ENCODE measurements around the gene HCN3. TPM values are rescaled to one million over a fixed set of nuclear protein-coding genes. Genes with fewer than 3 reads are reported as not detected.
"Not testable (repeated sequence)": the region's sequence is repeated elsewhere in the genome, so short reads cannot be mapped to it uniquely, and the experiment has no call there.

HCN3 gene
- total RNA-seq, 1 experiment from 2014 or later: 1.8 TPM

- no peak for DNase-seq (ENCODE audit: low read depth)
These were observed 7.2 kb downstream of the HCN3 start for GRCh38 chr1:155284476-155284875.

GRCh38 chr1:155285063-155285462 is 7.8 kb downstream of the HCN3 start:
- DNase-seq (ENCODE audit: low read depth): no peak

- no peak for DNase-seq (ENCODE audit: low read depth)
These were observed 8.4 kb downstream of the HCN3 start for GRCh38 chr1:155285631-155286044.

DNA sequence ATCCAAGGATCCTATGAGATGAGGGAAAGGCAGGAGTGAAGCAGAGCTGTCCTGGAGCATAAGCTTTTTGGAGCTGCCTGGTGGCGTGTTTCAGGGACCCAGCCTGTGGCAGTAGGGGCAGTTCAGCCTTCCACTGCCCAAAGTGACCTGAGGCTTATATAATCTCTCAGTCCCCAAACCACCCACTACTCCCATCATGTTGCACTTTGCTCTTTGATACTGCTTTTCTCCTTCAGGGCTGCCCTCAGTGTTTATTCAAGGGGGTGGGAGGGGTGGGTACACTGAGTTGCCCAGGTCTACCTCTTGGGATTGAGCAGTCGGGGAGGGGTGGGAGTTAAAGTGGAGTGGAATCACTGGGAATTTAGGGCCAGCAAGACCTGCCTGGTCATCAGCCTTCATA is 9.3 kb downstream of the HCN3 start:
- DNase-seq (ENCODE audit: low read depth): no peak

GRCh38 chr1:155287987-155288543 is 10.8 kb downstream of the HCN3 start:
- no peak for DNase-seq (ENCODE audit: low read depth)

DNA sequence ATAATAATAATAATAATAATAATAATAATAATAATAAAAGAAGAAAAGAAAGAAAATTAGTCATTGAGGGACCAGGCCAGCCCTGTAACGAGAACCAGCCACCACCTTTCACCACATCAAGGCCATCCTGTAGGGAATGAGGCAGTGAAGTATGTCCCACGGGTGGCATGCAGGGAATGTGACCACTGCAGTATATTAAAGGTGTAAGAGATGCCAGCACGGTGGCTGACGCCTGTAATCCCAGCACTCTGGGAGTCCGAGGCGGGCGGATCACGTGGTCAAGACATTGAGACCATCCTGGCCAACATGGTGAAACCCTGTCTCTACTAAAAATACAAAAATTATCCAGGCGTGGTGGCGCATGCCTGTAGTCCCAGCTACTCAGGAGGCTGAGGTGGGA is 13.7 kb downstream of the HCN3 start:
- DNase-seq (ENCODE audit: low read depth): not testable (repeated sequence)

DNA sequence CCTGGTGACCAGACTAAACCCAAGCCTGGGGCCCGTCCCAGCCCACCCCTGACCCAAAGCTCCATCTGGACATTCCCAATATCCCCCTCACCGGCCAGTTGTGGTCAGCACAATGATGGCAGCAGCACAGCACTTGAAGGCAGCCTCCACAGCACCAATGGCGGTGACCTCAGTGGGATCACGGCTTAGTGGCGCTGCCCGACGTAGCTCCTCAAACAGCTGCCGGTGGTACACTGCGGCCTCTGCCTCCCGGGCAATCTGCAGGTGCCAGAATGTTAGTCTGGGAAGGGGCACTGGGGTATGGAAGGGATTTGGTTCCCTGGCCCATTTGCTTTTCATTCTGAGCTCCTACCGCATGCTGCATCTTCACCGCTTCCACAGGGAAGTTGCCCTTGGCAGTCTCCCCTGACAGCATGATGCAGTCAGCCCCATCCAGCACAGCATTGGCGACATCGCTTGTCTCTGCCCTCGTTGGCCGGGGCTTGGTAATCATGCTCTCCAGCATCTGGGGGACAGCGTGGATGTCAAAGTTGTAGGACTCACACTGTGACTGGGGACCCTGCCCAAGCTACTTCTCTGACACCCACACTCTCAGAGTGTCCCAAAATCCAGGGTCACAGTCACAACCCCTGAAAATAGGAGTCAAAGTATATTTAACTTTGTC is 16.0 kb downstream of the HCN3 start:
- DNase-seq (ENCODE audit: low read depth): no peak

GRCh38 chr1:155294520-155295182 is 17.4 kb downstream of the HCN3 start:
- DNase-seq (ENCODE audit: low read depth): no peak

- DNase-seq (ENCODE audit: low read depth): no peak
These were observed 18.1 kb downstream of the HCN3 start for GRCh38 chr1:155295183-155295941.

DNA sequence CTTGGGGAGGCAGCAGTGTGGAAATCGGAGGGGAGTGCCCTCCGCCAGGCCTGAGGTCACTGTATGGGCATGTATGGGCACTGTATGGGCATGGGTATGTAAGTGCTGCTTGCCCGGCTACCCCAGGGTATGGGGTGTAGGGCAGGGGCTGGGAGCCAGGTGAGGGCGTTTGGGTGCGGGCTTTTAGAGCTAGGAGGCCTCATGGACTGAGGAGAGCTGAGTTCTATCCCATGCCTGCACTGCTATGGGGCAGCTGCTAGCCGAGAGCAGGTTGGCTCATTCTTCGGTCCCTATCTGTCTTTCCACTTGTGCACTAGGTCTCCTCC is 18.6 kb downstream of the HCN3 start:
- DNase-seq (ENCODE audit: low read depth): no peak

GRCh38 chr1:155296661-155297060 is 19.4 kb downstream of the HCN3 start:
- no peak for DNase-seq (ENCODE audit: low read depth)

DNA sequence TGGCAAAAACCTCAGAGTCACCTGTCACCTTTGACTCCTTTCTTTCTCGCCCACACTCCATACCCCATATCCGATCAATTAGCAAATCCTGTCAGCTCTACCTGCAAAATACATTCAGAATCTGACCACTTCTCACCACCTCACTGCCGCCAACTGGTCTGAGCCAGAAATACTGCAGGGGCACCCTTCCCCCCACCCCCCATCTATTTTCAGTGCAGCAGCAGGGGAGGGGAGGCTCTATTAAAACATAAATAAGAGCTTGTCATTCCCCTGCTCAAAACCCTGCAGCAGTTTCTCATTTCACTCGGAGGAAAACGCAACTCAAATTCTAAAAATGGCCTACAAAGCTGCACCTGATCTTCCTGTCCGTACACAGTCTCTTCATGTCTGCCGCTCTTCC is 20.1 kb downstream of the HCN3 start:
- no peak for DNase-seq (ENCODE audit: low read depth)

DNA sequence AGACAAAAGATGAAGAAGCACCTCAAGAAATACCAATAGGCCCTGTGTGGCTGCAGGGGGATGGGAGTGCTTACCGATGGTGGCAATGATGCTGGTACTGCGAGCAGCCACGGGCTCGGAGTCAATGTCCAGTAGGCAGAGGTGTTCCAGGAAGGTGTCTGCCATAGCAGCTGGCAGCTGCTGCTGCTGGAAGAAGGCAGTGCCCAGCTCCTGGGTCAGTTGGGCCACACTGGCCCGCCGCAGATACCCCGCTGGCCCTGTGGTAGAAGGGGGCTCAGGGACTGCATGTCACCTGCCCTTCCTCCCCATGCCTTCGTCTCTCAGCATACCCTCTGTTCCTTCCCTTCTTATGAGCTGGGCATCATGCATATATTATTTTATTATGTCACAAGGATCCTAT is 22.8 kb downstream of the HCN3 start:
- DNase-seq (ENCODE audit: low read depth): no peak

DNA sequence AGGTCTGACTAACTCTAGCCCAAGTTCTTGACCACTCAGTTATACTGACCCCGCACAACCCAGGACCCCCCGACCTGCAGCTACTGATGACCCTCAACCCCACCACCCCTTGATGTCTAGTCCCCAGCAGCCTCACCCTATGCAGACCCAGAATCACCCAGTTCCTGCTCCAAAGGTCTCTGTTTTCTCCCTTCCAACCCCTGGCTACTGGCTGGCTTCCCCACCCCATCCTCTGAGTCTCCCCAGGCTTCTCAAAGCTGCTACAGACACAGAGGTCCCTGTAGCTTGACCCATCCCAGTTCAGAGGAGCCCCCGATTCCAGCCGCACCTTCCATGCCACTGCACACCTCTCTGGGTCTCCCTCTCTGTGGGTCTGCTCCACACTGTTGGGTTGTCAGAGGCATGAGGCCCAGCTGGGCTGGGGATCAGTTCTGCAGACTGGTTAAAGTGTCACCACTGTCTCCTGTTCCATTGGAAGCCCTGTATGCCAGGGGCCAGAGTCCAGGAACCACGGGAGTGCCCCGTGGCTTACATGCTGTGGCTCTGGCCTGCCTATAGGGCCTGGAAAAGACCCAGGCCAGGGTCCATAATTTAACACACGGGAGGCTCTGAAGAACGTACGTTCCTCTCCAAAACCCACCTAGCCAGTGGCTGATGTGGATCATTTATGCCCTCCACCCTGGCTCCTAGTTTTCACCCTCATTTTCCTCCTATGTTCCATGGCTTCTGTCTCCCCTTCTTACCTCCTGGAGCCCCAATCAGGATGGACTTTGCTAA is 23.5 kb downstream of the HCN3 start:
- no peak for DNase-seq (ENCODE audit: low read depth)

GRCh38 chr1:155301342-155301841 is 24.1 kb downstream of the HCN3 start, which contains the start of gene PKLR:
PKLR (minus strand) TSS chr1:155301438; CDS start chr1:155301395, 43 bp downstream.
- no peak for DNase-seq (ENCODE audit: low read depth)

- DNase-seq (ENCODE audit: low read depth): no peak
These were observed 27.3 kb downstream of the HCN3 start for GRCh38 chr1:155304558-155305063.

DNA sequence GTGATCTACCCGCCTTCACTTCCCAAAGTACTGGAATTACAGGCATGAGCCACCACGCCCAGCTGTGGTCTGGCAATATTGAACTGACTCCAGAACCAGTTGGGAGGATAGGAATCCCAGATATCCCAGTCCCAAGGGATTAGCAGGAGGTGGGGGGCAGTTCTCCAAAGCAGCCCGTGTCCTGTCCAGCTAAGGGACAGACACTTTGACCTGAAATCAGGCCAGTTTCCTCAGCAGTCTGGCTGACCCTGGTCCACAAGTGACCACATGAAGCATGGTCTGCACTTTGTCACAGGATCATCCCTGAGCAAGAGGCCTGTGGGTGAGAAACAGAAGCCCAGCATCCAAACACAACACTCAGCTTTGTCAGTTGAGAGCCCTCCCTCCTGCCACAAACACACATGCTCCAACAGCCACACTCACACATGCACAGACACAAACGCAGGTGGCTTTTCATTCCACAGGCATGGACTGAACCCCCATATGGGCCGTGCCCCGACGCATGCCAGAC is 28.7 kb downstream of the HCN3 start:
- DNase-seq (ENCODE audit: low read depth): peak; percentile 69

DNA sequence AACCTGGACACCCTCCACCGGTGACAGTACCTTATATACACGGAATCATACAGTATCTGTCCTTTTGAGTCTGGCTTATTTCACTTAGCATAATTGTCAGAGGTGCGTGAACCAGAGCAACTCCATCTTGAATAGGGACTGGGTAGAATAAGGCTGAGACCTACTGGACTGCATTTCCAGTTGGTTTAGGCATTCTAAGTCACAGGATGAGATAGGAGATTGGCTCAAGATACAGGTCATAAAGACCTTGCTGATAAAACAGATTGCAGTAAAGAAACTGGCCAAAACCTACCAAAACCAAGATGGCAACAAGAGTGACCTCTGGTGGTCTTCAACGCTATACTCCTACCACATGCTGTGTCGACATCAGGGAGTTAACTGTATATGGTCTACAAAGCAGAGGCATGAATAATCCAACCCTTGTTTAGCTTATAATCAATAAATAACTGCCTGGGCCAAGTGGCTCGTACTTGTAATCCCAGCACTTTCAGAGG is 30.0 kb downstream of the HCN3 start:
- peak; percentile 66 for DNase-seq (ENCODE audit: low read depth)

- DNase-seq (ENCODE audit: low read depth): peak; percentile 99
These were observed 31.5 kb downstream of the HCN3 start, which contains the start of gene FDPS for GRCh38 chr1:155308493-155309422. FDPS (plus strand) TSS chr1:155308866; CDS start chr1:155309790, 924 bp downstream.

Measured in LHCN-M2 (cell line).